ENCODE data around the gene ADK. TPM values are rescaled to one million over a fixed set of nuclear protein-coding genes. Genes with fewer than 3 reads are reported as not detected.

Gene ADK
- total and polyA plus RNA-seq, 8 donors, result 7.2 to 66.1 (median 21.5) TPM

DNA sequence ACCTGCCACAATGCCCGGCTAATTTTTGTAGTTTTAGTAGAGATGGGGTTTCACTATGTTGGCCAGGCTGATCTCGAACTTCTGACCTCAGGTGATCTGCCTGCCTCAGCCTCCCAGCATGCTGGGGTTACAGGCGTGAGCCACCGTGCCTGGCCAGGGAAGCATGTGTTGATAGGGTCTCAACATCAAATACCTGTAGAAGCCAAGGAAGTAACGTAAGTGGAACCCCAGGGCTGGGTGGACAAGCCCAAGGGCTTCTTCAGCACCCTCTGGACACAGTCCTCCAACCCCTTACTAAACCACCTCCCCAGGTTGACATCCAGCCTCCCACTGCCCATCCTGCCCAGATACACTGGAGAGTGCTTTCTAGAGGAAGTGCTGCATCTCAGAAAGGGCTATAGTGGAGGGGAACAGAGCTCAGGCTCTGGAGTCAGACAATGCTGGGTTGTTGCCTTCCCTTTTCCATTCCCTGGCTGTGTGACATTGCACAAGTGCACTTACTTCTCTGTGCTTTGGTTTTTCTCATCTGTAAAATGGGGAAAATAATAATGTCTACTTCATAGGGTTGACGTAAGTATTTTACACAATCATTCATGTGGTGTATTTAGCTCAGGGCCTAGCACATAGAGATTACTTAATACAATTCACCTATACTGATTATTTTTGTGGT is 601.5 kb downstream of the ADK start:
- intact Hi-C loops (cut with DNase I; ENCODE audit: low total_unique reads), result no loop called here
- DNase-seq, result no peak
- H3K36me3 ChIP-seq, result no peaks in the 10 kb centered on the region
- H3K27me3 ChIP-seq, result no peaks in the 10 kb centered on the region
- no peaks in the 10 kb centered on the region for H3K9me3 ChIP-seq
- peaks cover 0 to 15% (median 6%) of the 10 kb centered on the region in 4 donors for H3K4me1 ChIP-seq
- TF ChIP-seq POLR2A (IDR thresholded peaks at IDR 0.05) (no peak), POLR2AphosphoS5 (IDR thresholded peaks at IDR 0.05) (no peak), EP300 (IDR thresholded peaks at IDR 0.05) (no peak), CTCF (IDR thresholded peaks at IDR 0.05) (no peak)
- H3K4me3 ChIP-seq, result no peak overlapping the region
- H3K27ac ChIP-seq, result no peak overlapping the region
- WGBS, 5 donors, result 90 to 100% (median 95%) methylated on average over 5 to 6 of the region's 6 CpGs

- DNase-seq, result peak in 1 of 2 donors; percentile 16
- no peak for TF ChIP-seq CTCF (IDR thresholded peaks at IDR 0.05)
- no peak for TF ChIP-seq POLR2A (IDR thresholded peaks at IDR 0.05)
- TF ChIP-seq POLR2AphosphoS5 (IDR thresholded peaks at IDR 0.05), result no peak
- TF ChIP-seq EP300 (IDR thresholded peaks at IDR 0.05), result no peak
- WGBS, 5 donors, result 77 to 85% (median 83%) methylated on average over 17 of the region's 17 CpGs
- H3K4me3 ChIP-seq, result no peak overlapping the region
- H3K36me3 ChIP-seq, result no peaks in the 10 kb centered on the region
- peaks cover 0 to 15% (median 6%) of the 10 kb centered on the region in 4 donors for H3K4me1 ChIP-seq
- intact Hi-C loops (cut with DNase I; ENCODE audit: low total_unique reads), result no loop called here
- H3K27me3 ChIP-seq, result no peaks in the 10 kb centered on the region
- no peaks in the 10 kb centered on the region for H3K9me3 ChIP-seq
- peak overlapping the region in 1 of 5 donors; percentile 18 for H3K27ac ChIP-seq
Measured at GRCh38 chr10:74753442-74754211, 602.6 kb downstream of the ADK start.

- WGBS, 5 donors, result 81 to 86% (median 82%) methylated on average over 8 of the region's 8 CpGs
- Histone ChIP-seq H3K27me3 (no peaks in the 10 kb centered on the region), H3K36me3 (no peaks in the 10 kb centered on the region), H3K4me3 (no peak overlapping the region), H3K4me1 (peaks cover 0 to 15% (median 6%) of the 10 kb centered on the region in 4 donors), H3K27ac (peak overlapping the region in 1 of 5 donors; percentile 18), H3K9me3 (no peaks in the 10 kb centered on the region)
- no peak for TF ChIP-seq EP300 (IDR thresholded peaks at IDR 0.05)
- TF ChIP-seq POLR2AphosphoS5 (IDR thresholded peaks at IDR 0.05), result no peak
- TF ChIP-seq POLR2A (IDR thresholded peaks at IDR 0.05), result no peak
- no peak for TF ChIP-seq CTCF (IDR thresholded peaks at IDR 0.05)
- intact Hi-C loops (cut with DNase I; ENCODE audit: low total_unique reads), result no loop called here
- DNase-seq, result no peak
Measured at GRCh38 chr10:74754381-74754821, 603.4 kb downstream of the ADK start.

DNA sequence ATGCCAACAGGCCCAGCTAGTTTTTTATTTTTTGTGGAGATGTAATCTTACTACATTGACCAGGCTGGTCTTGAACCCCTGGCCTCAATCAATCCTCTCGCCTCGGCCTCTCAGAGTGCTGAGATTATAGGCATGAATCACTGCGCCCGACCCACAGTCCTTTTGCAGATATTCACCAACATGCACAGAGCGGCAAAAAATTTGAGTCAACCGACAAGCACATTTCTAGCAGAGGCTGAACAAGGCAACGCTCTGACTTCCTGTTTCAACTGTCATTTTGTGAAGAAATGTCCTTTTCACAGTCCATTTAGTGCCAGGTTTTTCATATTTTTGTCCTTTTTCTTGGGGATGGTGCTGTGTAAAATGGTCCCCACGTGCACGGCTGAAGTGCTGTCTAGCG is 604.3 kb downstream of the ADK start:
- no peak for TF ChIP-seq POLR2A (IDR thresholded peaks at IDR 0.05)
- no peak overlapping the region for H3K4me3 ChIP-seq
- H3K4me1 ChIP-seq, result peaks cover 0 to 15% (median 6%) of the 10 kb centered on the region in 4 donors
- H3K9me3 ChIP-seq, result no peaks in the 10 kb centered on the region
- peak in 1 of 2 donors; percentile 8 for DNase-seq
- H3K36me3 ChIP-seq, result no peaks in the 10 kb centered on the region
- H3K27ac ChIP-seq, result no peak overlapping the region
- no peaks in the 10 kb centered on the region for H3K27me3 ChIP-seq
- intact Hi-C loops (cut with DNase I; ENCODE audit: low total_unique reads), result no loop called here
- 84 to 94% (median 88%) methylated on average over 10 of the region's 10 CpGs for WGBS, 5 donors

Small RNAs within 50 kb of the gene (small RNA-seq; reads per million reads assigned to genes)
- gene RF00019, result 0 reads per million in 4 donors
- 0 reads per million in 4 donors for gene TIMM9P1

Other genes starting within 250 kb of the ADK start
- 10 to 100 TPM in 2 of 5 donors, 1 to 10 TPM in 2, not detected in 1; 5.5 to 16.1 (median 9.3) TPM for gene PLAU, start 240.1 kb upstream of the ADK start, total RNA-seq
- gene PLAU, start 240.1 kb upstream of the ADK start, polyA plus RNA-seq, result 10 to 100 TPM in 1 of 3 donors, 1 to 10 TPM in 2; 9.6 to 39.5 (median 9.9) TPM
- 100 to 1,000 TPM in 3 of 5 donors, 10 to 100 TPM in 2; 50.8 to 211 (median 107) TPM for gene VCL, start 153.1 kb upstream of the ADK start, total RNA-seq
- gene VCL, start 153.1 kb upstream of the ADK start, polyA plus RNA-seq, result 10 to 100 TPM; 11.2 to 33.2 (median 13.4) TPM
- gene AP3M1, start 393 bp upstream of the ADK start, total RNA-seq, result 10 to 100 TPM in 2 of 5 donors, 1 to 10 TPM in 3; 3.5 to 28.1 (median 9.9) TPM
- 10 to 100 TPM in 2 of 3 donors, 1 to 10 TPM in 1; 8.6 to 14.1 (median 13.0) TPM for gene AP3M1, start 393 bp upstream of the ADK start, polyA plus RNA-seq

Measured in stomach (tissue), 9 donors.